Neutrophil (primary cell): Measurements from ENCODE around the gene COL17A1.

Experiments
- H3K27ac ChIP-seq: fragments of 200-600 bp; sonication (generic); 2 replicates; pipeline ENCODE4 v1.5.1; 2016; ENCODE audit warnings: mild to moderate bottlenecking, moderate library complexity
- H3K27me3 ChIP-seq: fragments of 200-600 bp; sonication (generic); 2 replicates; pipeline ENCODE4 v1.6.0; 2016; ENCODE audit warnings: mild to moderate bottlenecking
- H3K36me3 ChIP-seq: fragments of 200-600 bp; sonication (generic); 2 replicates; pipeline ENCODE4 v1.5.1; 2017
- H3K4me1 ChIP-seq, 2 experiments: fragments of 200-600 bp in 1 of 2; sonication (generic) in 1 of 2; 1 replicate in 1 of 2; 2 replicates in 1 of 2; pipeline versions ENCODE4 v1.5.1 to v1.6.1; 2013 to 2016; ENCODE audit warnings: low read depth in 1 of 2, low read length in 1 of 2, mild to moderate bottlenecking in 1 of 2, moderate library complexity in 1 of 2; ENCODE audit not compliant: control insufficient read depth in 1 of 2, insufficient read depth in 1 of 2
- H3K4me3 ChIP-seq, 2 experiments: fragments of 200-600 bp in 1 of 2; sonication (generic) in 1 of 2; 1 replicate in 1 of 2; 2 replicates in 1 of 2; pipeline ENCODE4 v1.5.1; 2013 to 2016; ENCODE audit warnings: low read depth in 1 of 2, low read length in 1 of 2, mild to moderate bottlenecking in 1 of 2, moderate library complexity in 1 of 2
- H3K9me3 ChIP-seq: fragments of 200-600 bp; sonication (generic); 2 replicates; pipeline ENCODE4 v1.5.1; 2016
- CTCF ChIP-seq: fragments of 200-600 bp; sonication (generic); IDR thresholded peaks from 2 replicates; pipeline ENCODE4 v1.5.1; 2016; ENCODE audit warnings: antibody characterized with exemption

COL17A1 gene

GRCh38 chr10:104117839-104118323, 32.2 kb upstream of the COL17A1 start:
- Histone ChIP-seq H3K36me3 (no peaks in the 10 kb centered on the region), H3K27me3 (peaks cover 8% of the 10 kb centered on the region), H3K27ac (no peak overlapping the region), H3K9me3 (no peaks in the 10 kb centered on the region), H3K4me3 (no peak overlapping the region), H3K4me1 (peaks cover 6 to 18% of the 10 kb centered on the region in 2 experiments)
- no peak for TF ChIP-seq CTCF

GRCh38 chr10:104113376-104113956, 27.8 kb upstream of the COL17A1 start:
- H3K27ac ChIP-seq, result no peak overlapping the region
- H3K9me3 ChIP-seq, result no peaks in the 10 kb centered on the region
- no peak for TF ChIP-seq CTCF
- no peak overlapping the region for H3K4me3 ChIP-seq
- H3K4me1 ChIP-seq, result no peaks in the 10 kb centered on the region
- H3K27me3 ChIP-seq, result peaks cover 12% of the 10 kb centered on the region
- H3K36me3 ChIP-seq, result no peaks in the 10 kb centered on the region

GRCh38 chr10:104109908-104110662, 24.4 kb upstream of the COL17A1 start:
- peaks cover 3% of the 10 kb centered on the region for H3K27me3 ChIP-seq
- no peaks in the 10 kb centered on the region for H3K9me3 ChIP-seq
- H3K4me3 ChIP-seq, result no peak overlapping the region
- no peaks in the 10 kb centered on the region for H3K4me1 ChIP-seq
- no peaks in the 10 kb centered on the region for H3K36me3 ChIP-seq
- TF ChIP-seq CTCF, result no peak
- no peak overlapping the region for H3K27ac ChIP-seq

- H3K4me1 ChIP-seq, result no peaks in the 10 kb centered on the region
- no peaks in the 10 kb centered on the region for H3K36me3 ChIP-seq
- no peaks in the 10 kb centered on the region for H3K27me3 ChIP-seq
- TF ChIP-seq CTCF, result no peak
- H3K9me3 ChIP-seq, result no peaks in the 10 kb centered on the region
- no peak overlapping the region for H3K27ac ChIP-seq
- H3K4me3 ChIP-seq, result no peak overlapping the region
These were observed 19.2 kb upstream of the COL17A1 start for GRCh38 chr10:104104926-104105325.

- no peak for TF ChIP-seq CTCF
These were observed 18.7 kb upstream of the COL17A1 start for GRCh38 chr10:104104418-104104817.

More at GRCh38 chr10:104104418-104104817, 18.7 kb upstream of the COL17A1 start:
- Histone ChIP-seq H3K4me1 (no peaks in the 10 kb centered on the region), H3K27me3 (no peaks in the 10 kb centered on the region), H3K27ac (no peak overlapping the region), H3K9me3 (no peaks in the 10 kb centered on the region), H3K36me3 (no peaks in the 10 kb centered on the region), H3K4me3 (no peak overlapping the region)
